ENCODE measurements around the gene RASAL1. TPM values are rescaled to one million over a fixed set of nuclear protein-coding genes. Genes with fewer than 3 reads are reported as not detected.

RASAL1 gene
- total and polyA plus RNA-seq, 2 donors (not counting 1 experiment from before 2014, with no cell fraction given): 0.10 to 11.0 TPM

DNA sequence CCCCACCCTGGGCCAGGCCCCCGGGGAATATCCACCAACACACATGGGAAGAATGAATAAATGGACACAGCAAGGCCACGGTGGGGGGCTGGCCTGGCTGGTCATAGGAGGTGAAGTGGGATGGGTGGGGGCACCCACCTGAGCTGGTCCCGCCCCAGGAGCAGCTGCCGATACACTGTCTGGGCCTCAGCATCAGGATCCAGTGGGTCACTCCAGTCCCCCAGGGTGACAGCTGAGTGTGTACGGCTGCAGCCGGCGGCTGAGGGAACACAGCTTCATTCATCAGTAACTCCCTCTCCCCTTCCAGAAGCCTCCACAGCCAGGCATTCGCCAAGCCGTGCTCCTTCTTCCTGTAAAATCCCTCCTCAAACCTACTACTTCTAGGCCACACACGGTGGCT lies 33.8 kb downstream of the RASAL1 start:
- DNase-seq (no peak), ATAC-seq (ENCODE audit: low read depth) (no peak)
- Histone ChIP-seq H2AFZ (ENCODE audit: insufficient read depth, low read depth, low read length, poor library complexity, severe bottlenecking) (no peak overlapping the region), H3K27ac (ENCODE audit: low read length in 2 of 2) (no peak overlapping the region), H3K4me1 (ENCODE audit: control insufficient read depth in 2 of 2, insufficient read depth in 2 of 2, low read length in 2 of 2) (peaks cover 16 to 26% of the 10 kb centered on the region in 2 donors), H3K9ac (ENCODE audit: low read length) (no peak overlapping the region), H4K20me1 (ENCODE audit: control insufficient read depth, insufficient read depth, low read length, poor library complexity, severe bottlenecking) (no peaks in the 10 kb centered on the region), H3K36me3 (replicated peaks in 1 of 2; ENCODE audit: control extremely low read depth in 1 of 2, control insufficient read depth in 1 of 2, extremely low read depth in 1 of 2, insufficient read depth in 2 of 2, low read length in 1 of 2) (peaks cover 0 to 5% of the 10 kb centered on the region in 2 experiments), H3K27me3 (replicated peaks in 1 of 4; ENCODE audit: control extremely low read depth in 1 of 4, control insufficient read depth in 3 of 4, insufficient read depth in 4 of 4, low read length in 3 of 4) (peaks cover 0 to 3% (median 0%) of the 10 kb centered on the region in 4 experiments), H3K9me3 (ENCODE audit: control extremely low read depth in 1 of 3, control insufficient read depth in 2 of 3, insufficient read depth in 1 of 3, low read length in 2 of 3) (peaks cover 0 to 4% (median 0%) of the 10 kb centered on the region in 3 donors), H3K4me3 (ENCODE audit: control extremely low read depth in 1 of 5, extremely low read depth in 1 of 5, insufficient read depth in 1 of 5, low read depth in 2 of 5, low read length in 4 of 5) (no peak overlapping the region), H3K79me2 (ENCODE audit: control insufficient read depth, insufficient read depth, low read length) (no peaks in the 10 kb centered on the region), H3K4me2 (replicated peaks; ENCODE audit: low read depth, low read length, poor library complexity, severe bottlenecking) (no peak overlapping the region)
- 85% methylated on average over 7 of the region's 10 CpGs for WGBS (ENCODE audit: insufficient coverage)
- Mint-ChIP-seq H3K4me3 (no peak overlapping the region), H3K9me3 (ENCODE audit: insufficient read depth) (no peaks in the 10 kb centered on the region), H3K4me1 (peaks cover 26% of the 10 kb centered on the region), H3K27me3 (no peaks in the 10 kb centered on the region), H3K27ac (no peak overlapping the region)
- TF ChIP-seq, protein P1, sequence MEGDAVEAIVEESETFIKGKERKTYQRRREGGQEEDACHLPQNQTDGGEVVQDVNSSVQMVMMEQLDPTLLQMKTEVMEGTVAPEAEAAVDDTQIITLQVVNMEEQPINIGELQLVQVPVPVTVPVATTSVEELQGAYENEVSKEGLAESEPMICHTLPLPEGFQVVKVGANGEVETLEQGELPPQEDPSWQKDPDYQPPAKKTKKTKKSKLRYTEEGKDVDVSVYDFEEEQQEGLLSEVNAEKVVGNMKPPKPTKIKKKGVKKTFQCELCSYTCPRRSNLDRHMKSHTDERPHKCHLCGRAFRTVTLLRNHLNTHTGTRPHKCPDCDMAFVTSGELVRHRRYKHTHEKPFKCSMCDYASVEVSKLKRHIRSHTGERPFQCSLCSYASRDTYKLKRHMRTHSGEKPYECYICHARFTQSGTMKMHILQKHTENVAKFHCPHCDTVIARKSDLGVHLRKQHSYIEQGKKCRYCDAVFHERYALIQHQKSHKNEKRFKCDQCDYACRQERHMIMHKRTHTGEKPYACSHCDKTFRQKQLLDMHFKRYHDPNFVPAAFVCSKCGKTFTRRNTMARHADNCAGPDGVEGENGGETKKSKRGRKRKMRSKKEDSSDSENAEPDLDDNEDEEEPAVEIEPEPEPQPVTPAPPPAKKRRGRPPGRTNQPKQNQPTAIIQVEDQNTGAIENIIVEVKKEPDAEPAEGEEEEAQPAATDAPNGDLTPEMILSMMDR (IDR thresholded peaks at IDR 0.05): no peak
- no peak for TF ChIP-seq EZH2 (IDR thresholded peaks at IDR 0.05; ENCODE audit: borderline replicate concordance, insufficient read depth, low read depth, low read length, poor library complexity, severe bottlenecking)
- intact Hi-C loops (cut with micrococcal nuclease): no loop called here
- CTCF ChIA-PET: interaction anchor here (1.4 to 14.5 kb wide), 5 partner anchors 9 to 110 kb away, joined by 4 to 359 read pairs (median 38); partner anchors contain the start of gene DTX1
- POLR2A ChIA-PET: no interaction called here

DNA sequence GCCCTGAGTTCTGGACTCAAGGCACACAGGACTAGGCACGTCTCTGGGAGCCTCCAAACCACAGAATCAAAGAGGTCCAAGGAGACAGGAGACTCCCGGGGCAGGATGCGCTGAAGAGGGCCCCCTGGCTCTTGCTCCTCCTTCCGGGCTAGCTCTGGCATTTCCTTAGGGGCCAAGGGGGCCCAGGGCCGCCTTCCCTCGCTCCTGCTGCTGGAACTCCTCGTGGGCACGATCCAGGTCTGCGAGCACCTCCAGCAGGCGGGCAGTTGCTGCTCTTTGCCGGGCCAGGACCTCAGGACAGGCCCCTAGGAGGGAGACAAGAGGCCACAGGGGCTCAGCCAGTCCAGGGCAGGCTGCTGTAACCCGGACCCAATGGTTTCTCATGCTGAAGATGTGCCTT lies 35.8 kb downstream of the RASAL1 start:
- Histone ChIP-seq H2AFZ (ENCODE audit: insufficient read depth, low read depth, low read length, poor library complexity, severe bottlenecking) (no peak overlapping the region), H3K9ac (ENCODE audit: low read length) (no peak overlapping the region), H3K4me3 (ENCODE audit: control extremely low read depth in 1 of 5, extremely low read depth in 1 of 5, insufficient read depth in 1 of 5, low read depth in 2 of 5, low read length in 4 of 5) (no peak overlapping the region), H3K36me3 (replicated peaks in 1 of 2; ENCODE audit: control extremely low read depth in 1 of 2, control insufficient read depth in 1 of 2, extremely low read depth in 1 of 2, insufficient read depth in 2 of 2, low read length in 1 of 2) (peaks cover 0 to 16% of the 10 kb centered on the region in 2 experiments), H3K27me3 (replicated peaks in 1 of 4; ENCODE audit: control extremely low read depth in 1 of 4, control insufficient read depth in 3 of 4, insufficient read depth in 4 of 4, low read length in 3 of 4) (peaks cover 0 to 3% (median 0%) of the 10 kb centered on the region in 4 experiments), H3K79me2 (ENCODE audit: control insufficient read depth, insufficient read depth, low read length) (no peaks in the 10 kb centered on the region), H3K4me2 (replicated peaks; ENCODE audit: low read depth, low read length, poor library complexity, severe bottlenecking) (no peak overlapping the region), H3K4me1 (ENCODE audit: control insufficient read depth in 2 of 2, insufficient read depth in 2 of 2, low read length in 2 of 2) (peaks cover 16 to 26% of the 10 kb centered on the region in 2 donors), H3K27ac (ENCODE audit: low read length in 2 of 2) (no peak overlapping the region), H4K20me1 (ENCODE audit: control insufficient read depth, insufficient read depth, low read length, poor library complexity, severe bottlenecking) (no peaks in the 10 kb centered on the region), H3K9me3 (ENCODE audit: control extremely low read depth in 1 of 3, control insufficient read depth in 2 of 3, insufficient read depth in 1 of 3, low read length in 2 of 3) (peaks cover 0 to 4% (median 0%) of the 10 kb centered on the region in 3 donors)
- intact Hi-C loops (cut with micrococcal nuclease): loop anchor here (2.0 to 5.0 kb wide), 4 partner anchors 53 to 197 kb away; no protein-coding TSS in a partner anchor
- Mint-ChIP-seq H3K27me3 (no peaks in the 10 kb centered on the region), H3K27ac (no peak overlapping the region), H3K4me1 (peaks cover 23% of the 10 kb centered on the region), H3K9me3 (ENCODE audit: insufficient read depth) (no peaks in the 10 kb centered on the region), H3K4me3 (no peak overlapping the region)
- TF ChIP-seq, protein P1 (IDR thresholded peaks at IDR 0.05): no peak
- TF ChIP-seq EZH2 (IDR thresholded peaks at IDR 0.05; ENCODE audit: borderline replicate concordance, insufficient read depth, low read depth, low read length, poor library complexity, severe bottlenecking): no peak
- POLR2A ChIA-PET: no interaction called here
- WGBS (ENCODE audit: insufficient coverage): 84% methylated on average over 11 of the region's 12 CpGs
- ATAC-seq (ENCODE audit: low read depth) (no peak), DNase-seq (no peak)
- CTCF ChIA-PET: interaction anchor here (0.7 to 14.5 kb wide), 10 partner anchors 8 to 200 kb away, joined by 3 to 359 read pairs (median 12); partner anchors contain the start of gene DTX1
